Fibroblast of upper back skin (primary cell): ENCODE measurements around the gene GEMIN8.

Experiments
- DNase-seq: peaks from one replicate; pipeline ENCODE4 v3.0.0-alpha.2; 2013

Gene GEMIN8

GRCh38 chrX:14015294-14015693 lies 14.4 kb downstream of the GEMIN8 start:
- peak; percentile 40 for DNase-seq

DNA sequence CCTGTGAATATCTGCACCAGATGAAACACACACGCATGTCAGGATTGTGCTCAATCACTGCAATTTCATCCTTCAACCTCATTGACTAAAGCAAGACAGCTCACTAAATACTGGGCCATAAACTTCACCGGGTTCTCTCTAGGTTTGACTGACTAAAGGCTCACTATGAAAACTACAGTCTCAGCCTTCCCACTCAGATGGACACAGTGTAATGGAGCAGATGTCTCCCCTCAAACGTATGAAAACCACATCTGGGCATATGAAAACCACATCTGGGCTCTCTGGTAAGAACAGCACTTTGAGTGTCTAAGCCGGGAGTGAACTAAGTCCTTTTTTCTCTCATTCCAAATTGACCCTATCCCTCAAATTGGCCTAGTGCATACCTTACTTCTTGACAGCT lies 15.2 kb downstream of the GEMIN8 start:
- no peak for DNase-seq

GRCh38 chrX:14013054-14013453 lies 16.6 kb downstream of the GEMIN8 start:
- DNase-seq = peak; percentile 32

DNA sequence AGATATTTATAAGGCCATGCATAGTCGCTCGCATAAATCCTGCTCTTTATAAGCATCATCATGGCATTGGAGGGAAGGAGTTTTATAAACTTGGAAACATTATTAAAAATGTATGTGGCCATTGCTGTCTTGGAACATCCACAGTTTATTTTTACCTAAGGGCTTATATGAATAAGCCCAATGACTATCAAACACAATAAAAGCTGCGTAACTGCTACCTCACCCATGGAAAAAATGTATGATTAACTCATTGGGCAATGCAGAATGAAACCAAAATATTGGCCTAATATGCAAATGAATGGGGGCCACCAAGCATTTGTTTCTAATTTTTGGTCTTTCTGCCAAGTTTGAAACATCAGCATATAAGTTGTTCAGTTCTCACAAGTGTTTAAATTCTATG lies 19.1 kb downstream of the GEMIN8 start:
- DNase-seq = no peak

DNA sequence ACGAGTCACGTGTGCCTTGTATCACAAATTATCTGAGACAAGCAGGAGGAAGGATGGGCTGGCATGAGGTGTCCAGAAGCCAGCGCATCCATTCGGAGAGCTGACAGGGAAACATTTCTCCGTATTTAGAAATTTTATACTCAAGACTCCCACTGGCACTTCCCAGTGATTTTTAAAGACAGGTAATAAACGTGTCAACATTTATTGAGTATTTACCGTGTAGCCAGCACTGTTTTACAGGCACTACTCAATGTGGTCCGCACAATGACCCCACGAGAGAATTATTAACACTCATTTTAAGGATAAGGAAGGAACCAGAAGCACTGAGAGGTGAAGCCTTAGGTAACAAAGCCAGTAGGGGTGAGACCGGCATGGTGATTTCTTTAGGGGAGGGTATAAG lies 23.2 kb downstream of the GEMIN8 start:
- DNase-seq = no peak

GRCh38 chrX:14003876-14004425 lies 25.7 kb downstream of the GEMIN8 start:
- no peak for DNase-seq

DNA sequence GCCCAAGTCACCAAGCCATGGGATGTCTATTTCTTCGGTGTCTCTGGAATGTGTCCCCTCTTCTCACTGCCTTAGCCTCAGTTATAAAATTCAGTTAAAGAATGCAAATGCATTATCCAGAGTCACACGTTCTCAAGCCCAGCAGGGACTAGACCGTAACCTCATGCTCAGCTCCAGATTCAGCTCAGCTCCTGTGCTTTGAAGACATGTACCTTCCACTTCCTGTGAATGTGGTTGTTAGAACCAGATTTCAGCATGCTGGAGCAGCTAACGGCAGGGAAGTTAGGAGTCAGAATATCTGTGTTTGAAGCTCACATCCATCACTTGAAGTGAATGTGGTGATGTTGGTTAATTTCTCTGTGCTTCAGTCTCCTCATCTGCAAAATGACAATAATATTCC lies 26.7 kb downstream of the GEMIN8 start:
- DNase-seq = no peak

DNA sequence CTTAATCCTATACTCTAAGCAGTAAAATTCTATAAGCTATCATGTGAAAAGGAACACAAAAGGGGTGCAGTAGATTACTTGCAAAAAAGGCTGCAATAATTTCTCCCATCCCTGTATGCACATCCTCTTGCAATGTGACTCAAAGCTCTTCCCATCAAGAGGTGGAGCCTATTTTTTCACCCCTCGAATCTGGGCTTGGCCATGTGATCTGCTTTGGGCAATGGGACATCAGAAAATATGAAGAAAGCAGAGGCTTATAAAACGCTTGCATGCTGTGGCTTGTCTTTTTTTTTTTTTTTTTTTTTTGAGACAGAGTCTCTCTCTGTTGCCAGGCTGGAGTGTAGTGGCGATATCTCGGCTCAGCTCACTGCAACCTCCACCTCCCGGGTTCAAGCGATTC lies 33.0 kb downstream of the GEMIN8 start:
- no peak for DNase-seq

- DNase-seq = peak; percentile 74
These were observed 35.1 kb downstream of the GEMIN8 start for GRCh38 chrX:13994536-13995080.

DNA sequence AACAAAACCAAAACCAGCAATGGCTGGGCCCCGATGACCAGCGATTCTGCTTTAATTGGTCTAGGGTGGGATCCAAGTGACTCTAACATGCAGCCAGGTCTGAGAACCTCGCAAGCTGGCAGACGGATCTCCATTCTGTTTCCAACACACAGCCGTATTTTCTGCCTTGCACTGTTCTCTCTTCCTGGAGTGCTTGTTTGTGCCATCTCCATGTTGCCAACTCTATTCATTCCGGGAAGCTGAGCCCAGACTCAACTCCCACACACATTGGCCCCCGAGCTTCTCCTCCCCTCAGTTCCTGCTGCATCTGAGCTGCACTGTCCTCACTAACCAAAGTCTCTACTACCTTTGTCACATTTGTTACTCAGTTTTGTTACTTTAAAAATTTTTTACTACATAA lies 35.6 kb downstream of the GEMIN8 start:
- DNase-seq = no peak

GRCh38 chrX:13990126-13990800 lies 39.4 kb downstream of the GEMIN8 start:
- no peak for DNase-seq

- no peak for DNase-seq
These were observed 43.8 kb downstream of the GEMIN8 start for GRCh38 chrX:13985697-13986435.

- no peak for DNase-seq
These were observed 46.0 kb downstream of the GEMIN8 start for GRCh38 chrX:13983734-13984133.

GRCh38 chrX:13968198-13968597 lies 61.5 kb downstream of the GEMIN8 start:
- DNase-seq = no peak

GRCh38 chrX:13967636-13968035 lies 62.1 kb downstream of the GEMIN8 start:
- no peak for DNase-seq

GRCh38 chrX:13966793-13967125 lies 62.9 kb downstream of the GEMIN8 start:
- DNase-seq = no peak

GRCh38 chrX:13966071-13966792 lies 63.5 kb downstream of the GEMIN8 start:
- DNase-seq = no peak

DNA sequence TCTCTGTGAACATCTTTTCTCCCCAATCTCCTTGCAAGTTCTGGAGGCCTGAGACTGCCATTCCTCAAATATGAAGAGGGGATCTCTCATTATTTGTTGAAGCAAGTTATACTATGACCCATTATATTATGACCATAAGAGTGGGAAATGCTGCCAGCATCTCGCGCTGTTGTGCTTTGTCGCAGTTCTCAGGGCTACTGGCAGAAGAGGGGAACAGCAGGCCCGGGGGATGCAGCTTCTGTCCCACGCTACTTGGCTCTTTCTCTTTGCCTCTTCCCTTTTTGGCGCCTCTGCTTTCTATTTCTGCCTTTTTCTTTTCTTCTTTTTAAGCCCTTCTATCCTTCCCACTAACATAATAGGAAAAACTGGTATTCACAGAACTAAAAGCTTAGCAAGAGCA lies 64.2 kb downstream of the GEMIN8 start:
- DNase-seq = no peak

GRCh38 chrX:13956998-13957397 lies 72.7 kb downstream of the GEMIN8 start:
- no peak for DNase-seq
